HG02798 (cell line): ENCODE results near the gene MPHOSPH8.
"Not testable (repeated sequence)": the region's sequence is repeated elsewhere in the genome, so short reads cannot be mapped to it uniquely, and the experiment has no call there.

Experiments
- ATAC-seq: cut with Tn5 transposase; IDR thresholded peaks from one replicate; pipeline ENCODE4 v1.9.1; 2021; ENCODE audit warnings: mild to moderate bottlenecking; ENCODE audit not compliant: unreplicated experiment, poor library complexity

The MPHOSPH8 gene

DNA sequence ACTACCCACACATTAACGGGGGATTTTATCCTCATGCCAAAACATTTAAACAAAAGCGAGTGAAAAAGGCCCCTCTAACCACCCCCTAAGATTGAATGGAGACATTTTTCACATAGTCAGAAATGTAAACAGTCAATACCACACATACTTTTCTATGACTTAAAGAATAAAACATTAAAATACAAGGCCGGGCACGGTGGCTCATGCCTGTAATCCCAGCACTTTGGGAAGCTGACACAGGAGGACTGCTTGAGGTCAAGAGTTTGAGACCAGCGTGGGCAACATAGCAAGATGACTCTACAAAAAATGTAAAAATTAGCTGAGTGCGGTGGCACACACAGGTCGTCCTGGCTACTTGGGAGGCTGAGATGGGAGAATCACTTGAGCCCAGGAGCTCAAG is 47.3 kb downstream of the MPHOSPH8 start:
- ATAC-seq, result no peak

DNA sequence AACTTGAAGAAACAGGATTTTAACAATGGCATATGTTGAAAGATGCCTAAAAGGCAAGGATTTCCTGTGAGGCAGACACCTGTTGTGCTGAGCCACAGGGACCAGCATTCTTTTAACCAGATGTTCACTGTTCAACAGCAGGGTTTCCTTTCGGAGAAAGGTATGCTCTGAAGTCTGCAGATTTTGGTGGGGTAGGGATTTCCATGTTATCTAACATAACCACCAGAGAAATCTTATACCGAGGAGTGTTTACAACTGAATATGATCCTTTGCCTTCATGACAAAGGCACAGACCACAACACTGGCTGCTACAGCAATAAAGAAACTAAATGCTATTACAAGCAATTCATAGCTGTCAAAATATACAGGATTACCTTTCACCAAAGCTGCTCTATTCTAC is 48.1 kb downstream of the MPHOSPH8 start:
- no peak for ATAC-seq

DNA sequence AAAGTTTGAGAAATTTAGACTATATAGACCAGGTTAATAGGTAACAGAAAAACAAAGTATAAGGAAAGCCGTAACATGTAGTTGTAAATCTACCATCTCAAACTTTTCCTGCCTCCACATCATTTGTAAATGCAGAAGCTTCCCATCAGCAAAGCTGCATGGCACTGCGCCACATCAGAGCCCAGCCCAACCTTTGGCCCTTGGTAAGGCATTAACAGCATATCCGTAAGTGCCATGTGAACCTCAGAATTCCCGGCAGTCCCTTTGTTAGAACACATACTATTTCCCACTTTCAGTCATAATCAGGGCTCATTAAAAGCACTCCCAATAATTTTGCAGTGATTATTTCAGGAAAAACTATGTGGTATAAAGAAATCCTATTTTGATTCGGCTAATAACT is 51.6 kb downstream of the MPHOSPH8 start:
- ATAC-seq, result no peak

DNA sequence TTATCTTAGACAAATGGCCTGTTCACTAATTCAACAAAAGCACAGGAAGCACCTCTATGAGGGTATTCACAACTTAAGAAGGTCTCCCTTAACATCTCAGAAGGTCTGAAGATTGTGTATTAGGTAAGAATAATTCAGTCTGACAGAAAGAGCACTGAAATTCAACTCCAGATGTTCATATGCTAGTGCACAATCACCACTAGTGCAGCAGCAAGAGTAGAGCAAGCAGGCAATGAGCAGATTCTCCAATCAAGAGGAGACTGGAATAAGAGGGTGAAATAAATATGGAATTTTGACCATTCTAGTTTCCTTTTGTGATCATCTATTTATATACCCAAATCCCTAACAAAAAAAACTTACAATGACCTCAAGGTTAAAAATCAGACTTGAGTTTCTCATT is 52.0 kb downstream of the MPHOSPH8 start:
- ATAC-seq, result no peak

DNA sequence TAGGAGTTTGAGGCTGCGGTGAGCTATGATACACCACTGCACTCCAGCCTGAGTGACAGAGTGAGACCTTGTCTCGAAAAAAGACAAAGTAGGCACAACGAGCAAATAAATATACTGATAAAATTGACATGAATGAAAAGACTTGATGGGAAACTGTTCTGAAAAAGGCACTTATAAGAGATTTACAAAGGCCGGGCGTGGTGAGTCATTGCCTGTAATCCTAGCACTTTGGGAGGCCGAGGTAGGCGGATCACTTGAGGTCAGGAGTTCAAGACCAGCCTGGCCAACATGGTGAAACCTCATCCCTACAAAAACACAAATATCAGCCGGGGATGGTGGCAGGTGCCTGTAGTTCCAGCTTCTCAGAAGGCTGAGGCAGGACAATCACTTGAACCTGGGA is 58.0 kb downstream of the MPHOSPH8 start:
- not testable (repeated sequence) for ATAC-seq

DNA sequence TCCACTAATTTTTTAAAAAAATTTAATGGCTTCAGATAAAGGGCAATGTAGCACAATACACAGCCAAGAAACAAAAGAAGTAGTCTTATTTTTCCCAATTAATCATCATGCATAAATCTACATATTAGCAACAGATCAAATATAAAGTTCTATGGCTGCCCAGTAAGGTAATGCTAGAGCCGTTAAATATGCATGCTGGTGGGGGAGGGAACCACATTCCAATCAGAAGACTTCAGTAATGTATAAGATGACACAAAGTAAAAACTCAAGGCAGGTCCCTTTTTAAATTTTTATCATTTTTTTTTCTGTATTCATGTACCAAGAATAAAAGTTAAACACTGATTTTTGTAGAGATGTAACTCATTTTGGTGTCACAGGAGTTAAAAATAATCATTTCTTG is 62.0 kb downstream of the MPHOSPH8 start:
- no peak for ATAC-seq

DNA sequence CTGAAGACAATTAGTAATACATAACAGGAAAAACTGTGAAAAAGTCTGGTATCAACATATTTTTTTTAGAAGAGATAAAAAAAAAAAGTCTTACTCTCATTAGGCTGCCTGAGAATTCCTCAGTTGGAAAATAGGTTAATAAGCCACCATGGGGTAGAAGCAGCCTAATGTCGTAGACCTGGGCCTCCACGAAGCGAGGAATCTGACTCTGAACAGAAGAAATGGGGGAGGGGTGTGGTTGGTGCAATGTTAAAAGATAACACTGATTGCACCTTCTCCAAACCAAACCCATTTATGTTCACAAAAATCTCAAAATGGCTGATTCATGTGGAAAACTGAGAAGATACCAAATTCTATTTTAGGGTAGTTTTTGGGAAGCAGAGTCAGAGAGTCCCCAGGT is 62.4 kb downstream of the MPHOSPH8 start:
- no peak for ATAC-seq

DNA sequence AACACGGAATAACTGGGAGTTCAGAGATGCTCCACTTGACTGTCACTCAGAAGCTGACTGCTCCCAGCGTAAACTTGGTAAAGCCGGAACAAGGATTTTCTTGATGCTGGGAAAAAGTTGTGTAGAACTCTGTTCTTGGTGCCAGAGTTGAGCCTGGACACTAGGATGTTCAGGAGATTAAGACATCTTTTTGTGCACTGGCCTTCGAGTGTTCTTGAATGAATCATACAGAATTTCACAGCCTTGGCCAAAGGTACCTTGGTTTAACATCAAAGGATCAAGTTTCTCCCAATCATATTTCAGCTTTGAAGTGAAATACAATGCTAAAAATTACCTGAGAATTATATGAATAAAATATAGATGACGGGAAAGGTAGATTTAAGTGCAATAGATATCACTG is 67.5 kb downstream of the MPHOSPH8 start:
- ATAC-seq, result not testable (repeated sequence)

DNA sequence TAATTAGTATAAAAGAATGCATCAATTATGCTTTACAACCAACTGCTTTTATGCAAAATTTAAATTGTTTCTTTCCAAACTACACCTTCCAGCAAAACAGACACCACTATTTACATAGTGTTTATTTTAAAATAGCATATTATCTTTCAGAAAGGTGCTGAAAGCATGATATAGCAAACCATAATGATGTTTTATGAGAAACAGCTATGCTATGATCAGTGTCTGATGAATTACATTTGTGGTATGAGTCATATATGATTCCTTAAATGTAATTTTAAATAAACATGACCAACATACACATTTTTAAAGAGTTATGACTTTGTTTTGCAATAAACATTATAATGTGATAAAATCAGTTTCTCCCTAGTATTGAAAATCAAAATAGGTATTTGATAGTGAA is 68.2 kb downstream of the MPHOSPH8 start:
- not testable (repeated sequence) for ATAC-seq

DNA sequence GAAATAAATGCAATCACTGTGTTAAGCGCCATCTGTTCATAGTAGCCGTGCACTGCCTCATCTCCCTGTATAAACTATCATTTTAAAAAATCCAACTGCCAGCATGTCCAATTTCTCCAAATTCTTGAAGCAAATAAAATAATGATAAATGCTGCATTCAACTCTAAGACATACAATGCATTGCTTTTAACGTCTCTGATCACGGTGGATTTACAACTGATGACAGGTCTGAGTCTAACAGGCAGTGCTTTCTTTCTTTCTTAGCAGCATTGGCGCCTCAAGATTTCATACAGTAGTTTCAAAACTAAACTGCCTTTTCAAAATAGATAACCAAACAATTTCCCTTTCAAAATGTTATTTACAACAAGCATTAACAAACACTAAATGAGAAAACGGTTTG is 70.8 kb downstream of the MPHOSPH8 start:
- not testable (repeated sequence) for ATAC-seq

DNA sequence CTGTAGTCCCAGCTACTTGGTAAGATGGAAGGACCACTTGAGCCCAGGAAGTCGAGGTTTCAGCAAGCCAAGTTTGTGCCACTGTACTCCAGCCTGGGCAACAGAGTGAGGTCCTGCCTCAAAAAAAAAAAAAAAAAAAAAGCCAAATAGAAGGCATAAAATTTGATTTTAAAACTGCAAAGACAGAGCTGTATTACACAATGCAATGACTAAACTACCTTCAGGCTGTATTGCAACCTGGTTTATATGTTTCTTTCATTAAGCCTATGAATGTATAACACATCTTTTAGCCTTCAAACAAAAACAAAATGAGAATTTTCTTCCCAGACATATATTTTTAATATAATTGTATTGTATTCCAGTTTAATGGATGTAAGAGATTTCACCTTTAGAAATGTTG is 75.6 kb downstream of the MPHOSPH8 start:
- not testable (repeated sequence) for ATAC-seq

DNA sequence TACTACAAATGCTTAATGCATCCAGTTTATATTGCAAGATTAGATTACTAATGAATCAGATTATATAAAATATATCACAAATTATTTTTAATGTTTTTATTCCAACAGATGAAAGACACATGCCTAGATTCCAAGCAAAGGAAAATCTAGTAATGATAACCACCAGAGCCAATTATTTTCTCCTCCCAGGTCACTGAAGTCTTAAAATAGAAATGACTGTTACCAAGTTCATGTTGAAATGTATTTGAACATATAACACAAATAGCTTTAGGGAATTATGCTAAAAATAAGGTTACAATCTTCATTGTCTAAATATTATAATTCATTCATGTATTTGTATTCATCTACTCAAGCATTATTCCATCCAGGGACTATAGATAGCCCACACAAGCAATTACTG is 76.3 kb downstream of the MPHOSPH8 start:
- ATAC-seq, result not testable (repeated sequence)

DNA sequence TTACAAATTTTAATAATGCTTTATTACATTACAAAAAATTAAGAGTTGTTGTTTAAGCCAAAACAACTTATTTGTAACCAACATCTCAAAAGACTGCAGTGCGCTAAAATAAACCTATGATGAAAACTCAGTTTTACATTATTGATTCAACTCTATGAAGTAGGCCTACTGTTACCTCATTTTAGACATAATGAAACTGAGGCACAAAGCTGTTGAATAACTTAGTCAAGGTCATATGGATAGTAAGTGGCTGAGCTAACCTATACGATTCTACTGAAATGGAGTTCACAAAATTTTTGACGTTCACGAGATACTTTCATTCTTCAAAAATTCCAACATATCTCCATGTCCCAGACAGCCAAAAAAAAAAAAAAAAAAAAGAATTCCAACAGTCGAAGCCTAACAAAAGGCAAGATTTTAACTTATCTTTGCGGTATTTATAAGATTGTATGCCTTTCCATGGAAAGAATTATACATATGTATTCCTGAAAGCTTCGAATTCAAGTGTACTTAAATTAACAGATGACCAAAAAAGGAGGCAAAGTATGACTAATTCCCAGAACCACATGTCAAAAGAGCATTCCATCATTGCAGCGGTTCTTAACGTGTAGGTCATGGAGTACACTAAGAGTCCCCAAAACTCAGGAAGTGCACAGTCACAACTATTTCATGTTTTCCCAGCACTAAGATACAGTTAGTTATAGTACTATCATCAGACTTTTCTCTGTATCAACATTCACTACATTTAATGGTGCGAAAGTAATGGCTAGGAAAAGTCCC is 79.9 kb downstream of the MPHOSPH8 start:
- no peak for ATAC-seq

DNA sequence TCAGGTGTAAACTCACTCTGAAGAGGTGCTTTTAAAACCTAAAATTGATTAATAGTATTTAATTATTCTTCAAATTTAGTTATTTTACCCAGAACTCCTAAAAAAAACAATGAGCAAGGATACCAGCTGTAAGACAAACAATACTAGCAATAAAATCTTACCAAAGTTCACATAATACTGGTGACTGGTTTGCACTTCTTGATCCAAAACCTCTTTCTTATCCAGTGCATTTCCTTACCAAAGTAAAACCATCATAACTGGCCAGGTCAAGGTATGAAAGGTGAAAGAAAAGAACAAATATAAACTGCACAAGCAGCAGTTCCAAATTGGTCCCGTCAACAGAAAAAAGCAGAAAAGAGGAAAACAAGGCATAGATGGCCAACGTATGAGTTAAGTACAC is 86.6 kb downstream of the MPHOSPH8 start:
- no peak for ATAC-seq
